GOT3 (cell line): ENCODE results near the gene GPR137B.

ENCODE experiments used
- DNase-seq: peaks from one replicate; lab custom pipeline; 2025; ENCODE audit warnings: mixed read lengths; lab: John Stamatoyannopoulos, UW

The GPR137B gene

DNA sequence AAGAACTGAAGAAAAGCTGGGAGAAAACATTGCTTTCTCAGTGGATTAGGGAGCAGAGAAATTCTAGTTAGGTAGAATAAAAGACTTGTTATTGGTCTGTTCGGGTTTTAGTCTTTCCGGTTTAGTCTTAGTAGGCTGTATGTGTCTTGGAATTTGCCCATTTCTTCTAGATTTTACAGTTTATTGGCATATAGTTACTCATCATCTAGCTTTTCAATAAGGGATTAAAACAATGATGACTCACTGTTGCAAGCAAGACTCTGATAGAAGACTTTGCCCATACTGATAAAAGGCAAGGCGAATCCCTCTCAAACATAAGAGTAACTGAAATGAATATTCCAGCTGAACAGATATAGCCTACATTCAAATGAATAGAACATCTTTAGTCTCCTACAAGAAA lies 62.3 kb downstream of the GPR137B start:
- DNase-seq: no peak

GRCh38 chr1:236206548-236206947 lies 64.2 kb downstream of the GPR137B start:
- no peak for DNase-seq

DNA sequence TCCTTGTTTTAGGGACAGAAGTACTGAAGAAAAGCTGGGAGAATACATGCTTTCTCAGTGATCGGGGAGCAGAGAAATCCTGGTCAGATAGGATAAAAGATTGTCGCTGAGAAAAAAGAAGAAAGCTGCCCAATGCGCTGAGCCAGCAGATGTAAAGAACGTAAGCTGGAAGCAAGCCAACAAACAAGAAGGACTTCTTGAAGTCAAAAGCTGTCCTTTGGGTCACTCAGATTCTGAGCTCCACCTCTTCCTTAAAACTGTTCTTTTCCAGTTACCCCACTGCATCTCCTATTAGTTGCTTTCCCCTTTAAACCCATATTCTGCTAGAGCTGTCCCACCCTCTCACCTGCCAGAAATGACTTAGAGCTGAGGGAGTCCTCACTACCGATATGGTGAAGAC lies 64.8 kb downstream of the GPR137B start:
- DNase-seq: no peak

DNA sequence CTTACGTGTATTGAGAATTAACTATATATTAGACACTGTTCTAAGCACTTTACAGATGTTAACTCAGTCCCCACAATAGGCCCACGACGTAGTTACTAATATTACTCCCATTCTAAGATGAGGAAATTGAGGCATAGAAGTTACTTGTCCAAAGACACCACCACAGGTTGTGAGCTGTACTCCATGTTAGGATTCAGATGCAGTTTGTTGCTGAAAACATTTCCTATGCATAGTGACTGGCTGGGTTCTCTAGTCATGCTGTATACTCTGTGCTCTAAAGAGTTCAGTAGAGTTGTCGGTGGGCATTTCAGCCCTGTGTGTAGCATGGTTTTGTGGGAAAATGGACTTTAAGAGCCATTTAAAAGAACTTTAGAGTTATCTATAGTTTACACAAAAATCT lies 65.2 kb downstream of the GPR137B start:
- DNase-seq: no peak

DNA sequence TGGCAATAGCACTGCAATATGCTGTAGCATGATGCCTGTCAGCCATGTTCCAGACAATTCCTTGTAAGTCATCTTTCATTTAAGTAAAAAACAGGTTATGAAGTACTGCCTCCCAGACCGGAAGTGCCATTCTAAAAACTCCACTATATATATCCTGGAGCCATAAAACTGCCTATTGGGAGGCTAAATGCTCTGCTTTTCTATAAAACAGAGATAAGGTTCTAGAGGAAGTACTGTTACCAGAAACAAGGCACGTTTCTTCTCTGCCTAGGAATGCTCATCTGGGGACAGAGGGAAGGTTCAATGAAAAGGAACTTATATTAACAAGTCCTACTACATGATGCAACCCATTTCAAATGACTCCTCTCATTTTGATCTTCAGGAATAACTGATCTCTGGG lies 66.8 kb downstream of the GPR137B start:
- no peak for DNase-seq

DNA sequence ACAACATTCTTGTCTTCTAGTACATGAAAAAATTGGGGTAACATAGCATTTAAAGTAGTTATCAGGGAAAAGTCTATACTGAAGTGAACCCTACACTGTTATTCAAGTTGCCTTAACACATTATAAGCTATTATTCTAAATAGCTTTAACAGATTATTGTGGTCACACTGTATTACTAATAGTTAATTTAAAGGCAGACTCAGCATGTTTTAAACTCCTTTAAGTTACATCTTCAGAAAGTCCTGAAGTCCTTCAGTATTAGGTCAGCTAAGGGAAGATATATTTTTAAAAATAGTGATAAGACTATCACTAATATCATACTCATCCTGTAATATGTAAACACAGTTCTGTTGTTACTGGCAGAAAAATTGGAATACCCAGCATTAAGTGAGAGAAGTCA lies 67.4 kb downstream of the GPR137B start:
- DNase-seq: no peak

- DNase-seq: no peak
These were observed 69.5 kb downstream of the GPR137B start for GRCh38 chr1:236211815-236212214.

DNA sequence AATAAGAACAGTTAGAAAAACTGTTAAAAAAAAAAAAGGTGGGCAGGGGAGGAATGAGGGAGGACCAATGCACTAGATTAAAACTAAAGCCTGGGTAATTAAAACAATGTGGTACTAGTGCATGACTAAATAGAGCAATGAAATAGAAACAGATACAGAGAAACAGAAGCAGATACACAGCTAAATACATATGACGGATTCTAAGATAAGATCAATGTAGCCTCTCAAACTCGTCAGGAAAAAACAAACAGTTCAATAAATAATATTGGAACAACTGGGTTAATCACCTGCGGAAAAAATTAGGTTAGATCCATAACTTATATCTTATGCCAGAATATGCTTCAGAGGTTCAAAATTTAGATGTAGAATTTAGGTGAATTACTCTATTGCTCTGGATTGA lies 71.2 kb downstream of the GPR137B start:
- DNase-seq: no peak

DNA sequence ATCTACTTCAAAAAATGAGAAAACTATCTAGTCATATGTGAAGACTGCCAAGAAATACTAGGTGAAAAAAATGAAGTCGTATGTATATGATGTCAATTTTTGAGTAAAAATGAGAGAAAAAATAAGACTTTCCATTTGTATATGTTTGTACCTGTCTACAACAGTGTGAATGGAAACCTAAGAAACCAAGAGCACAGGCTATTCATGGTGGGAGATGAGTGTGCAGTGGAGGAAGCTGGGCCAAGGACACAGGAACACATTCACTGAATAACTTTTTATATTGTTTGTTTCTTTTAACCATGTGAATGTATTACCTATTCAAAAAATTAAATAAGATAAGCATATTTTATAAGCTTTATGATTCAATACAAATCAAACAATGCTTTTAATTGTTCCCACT lies 72.4 kb downstream of the GPR137B start:
- no peak for DNase-seq

- DNase-seq: no peak
These were observed 78.1 kb downstream of the GPR137B start for GRCh38 chr1:236220473-236220872.

DNA sequence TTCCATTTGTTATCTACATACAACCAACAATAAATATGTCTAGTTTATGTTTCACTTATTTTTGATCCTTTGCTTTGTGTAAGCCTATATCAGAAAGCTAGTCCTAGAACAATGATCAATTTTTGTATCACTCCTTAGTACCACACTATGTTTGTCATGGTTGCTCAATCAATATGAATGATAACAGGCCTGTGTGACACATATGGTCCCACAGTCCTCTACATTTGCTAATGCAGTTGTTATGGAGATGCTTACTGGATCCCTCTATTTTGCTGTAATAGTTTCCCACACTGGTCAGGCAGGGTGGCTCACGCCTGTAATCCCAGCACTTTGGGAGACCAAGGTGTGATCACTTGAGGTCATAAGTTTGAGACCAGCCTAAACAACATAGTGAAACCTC lies 80.3 kb downstream of the GPR137B start:
- DNase-seq: no peak

DNA sequence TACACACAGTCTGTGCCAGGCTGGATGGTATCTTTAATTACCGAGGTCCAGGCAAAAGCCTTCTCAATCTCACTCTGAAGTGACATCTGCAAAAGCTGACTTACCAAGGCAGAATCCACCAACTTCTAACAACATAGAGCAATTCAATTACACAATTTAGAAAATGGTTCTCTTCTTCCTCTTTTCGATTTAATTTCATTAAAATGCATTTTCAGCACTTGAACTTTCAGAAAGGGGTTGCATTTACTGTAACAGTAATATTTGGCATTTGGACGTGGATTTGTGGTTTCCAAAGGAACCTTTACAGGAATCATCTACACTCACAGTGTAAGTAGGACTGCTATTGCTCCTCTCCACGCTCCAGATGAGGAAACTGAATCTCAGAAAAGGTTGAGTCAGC lies 86.1 kb downstream of the GPR137B start:
- DNase-seq: no peak

- DNase-seq: no peak
These were observed 92.8 kb downstream of the GPR137B start for GRCh38 chr1:236235116-236235515.

DNA sequence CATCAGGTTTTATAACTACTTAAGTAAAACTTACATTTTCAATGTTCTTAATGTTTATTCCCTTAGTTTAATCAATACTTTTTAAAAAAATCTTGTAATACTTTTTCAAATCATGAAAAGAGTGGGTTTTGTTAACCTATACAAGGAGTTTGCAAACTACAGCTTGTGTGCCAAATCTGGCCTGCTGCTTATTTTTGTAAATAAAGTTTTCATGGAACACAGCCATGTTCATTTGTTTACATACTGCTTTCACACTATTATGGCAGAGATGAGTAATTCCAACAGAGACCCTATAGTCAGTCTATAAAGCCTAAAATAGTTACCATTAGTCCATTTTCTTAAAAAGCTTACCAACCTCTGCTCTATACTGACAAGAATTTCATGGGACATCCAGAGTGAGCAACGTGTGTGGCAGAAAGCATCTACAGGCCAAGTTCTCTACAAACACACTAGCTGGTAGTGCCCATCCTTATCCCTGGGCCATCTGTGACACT lies 96.8 kb downstream of the GPR137B start:
- no peak for DNase-seq

DNA sequence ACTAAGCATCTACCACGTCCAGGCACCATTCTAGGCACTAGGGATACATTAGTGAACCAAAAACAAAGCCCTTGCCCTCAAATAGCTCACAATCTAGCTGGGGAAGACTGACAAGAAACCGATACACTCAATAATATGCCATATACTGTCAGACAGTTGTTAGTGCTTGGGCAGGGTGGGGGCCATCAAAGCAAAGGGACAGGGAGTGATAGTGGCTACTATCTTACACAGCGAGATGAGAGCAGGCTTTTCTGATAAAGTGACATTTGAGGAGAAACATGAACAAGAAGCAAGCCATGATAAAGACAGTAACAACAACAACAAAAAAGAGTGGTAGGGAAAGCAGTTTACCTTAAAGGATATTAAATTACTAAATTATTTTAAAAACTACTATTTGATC lies 98.3 kb downstream of the GPR137B start:
- DNase-seq: no peak

- no peak for DNase-seq
These were observed 100.2 kb downstream of the GPR137B start for GRCh38 chr1:236242568-236242967.

- no peak for DNase-seq
These were observed 104.9 kb downstream of the GPR137B start for GRCh38 chr1:236247286-236247685.

GRCh38 chr1:236251587-236251986 lies 109.2 kb downstream of the GPR137B start:
- no peak for DNase-seq

DNA sequence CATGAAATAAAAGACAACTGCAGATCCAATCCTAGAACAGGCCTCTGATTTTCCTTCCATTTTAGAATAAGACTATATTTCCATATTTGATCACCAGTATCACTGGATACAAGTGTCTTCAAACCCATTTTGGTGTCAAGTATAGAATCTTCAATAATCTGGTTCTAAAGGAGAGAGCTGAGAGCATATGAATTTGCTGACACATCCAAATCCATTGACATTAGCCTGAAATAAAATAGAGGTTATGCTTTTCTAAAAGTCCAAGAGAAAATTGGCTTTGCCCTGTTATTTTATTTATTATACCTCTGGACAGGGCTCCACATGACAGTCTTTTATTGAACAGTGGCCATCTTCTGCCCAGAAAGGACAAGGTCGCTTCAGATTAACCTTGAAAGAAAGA lies 110.8 kb downstream of the GPR137B start:
- DNase-seq: no peak

DNA sequence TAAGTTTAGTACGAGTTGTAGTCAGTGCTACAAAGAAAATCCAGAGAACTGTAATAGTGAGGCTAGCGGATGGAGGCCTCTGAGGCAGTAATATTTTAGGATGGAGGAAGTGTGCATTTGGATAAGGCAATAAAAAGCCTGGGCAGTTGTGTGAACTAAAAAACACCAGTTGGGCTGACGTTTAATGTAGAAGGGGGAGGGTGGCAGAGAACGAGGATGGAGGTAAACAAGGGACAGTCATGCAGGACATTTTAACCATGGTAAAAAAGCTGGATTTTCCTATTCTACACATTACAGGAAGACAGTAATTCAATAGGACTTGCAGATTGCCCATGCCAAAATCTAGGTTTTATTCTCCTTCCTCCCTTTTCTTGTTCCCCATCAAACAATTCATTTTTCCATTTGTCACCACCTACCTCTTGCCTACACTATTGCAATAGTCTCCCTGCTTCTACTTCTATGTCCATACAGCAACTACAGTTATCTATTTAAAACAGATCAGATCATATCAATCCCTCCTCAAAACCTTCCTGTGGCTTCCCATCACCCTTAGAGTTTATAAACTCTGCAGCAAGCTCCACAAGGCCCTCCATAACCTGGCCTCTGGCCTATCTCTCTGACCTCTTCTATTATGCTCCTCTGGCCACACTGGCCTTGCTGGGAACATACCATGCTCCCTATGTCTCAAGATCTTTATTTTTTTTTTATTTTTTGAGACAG lies 111.7 kb downstream of the GPR137B start:
- no peak for DNase-seq

GRCh38 chr1:236257216-236257615 lies 114.9 kb downstream of the GPR137B start:
- no peak for DNase-seq

DNA sequence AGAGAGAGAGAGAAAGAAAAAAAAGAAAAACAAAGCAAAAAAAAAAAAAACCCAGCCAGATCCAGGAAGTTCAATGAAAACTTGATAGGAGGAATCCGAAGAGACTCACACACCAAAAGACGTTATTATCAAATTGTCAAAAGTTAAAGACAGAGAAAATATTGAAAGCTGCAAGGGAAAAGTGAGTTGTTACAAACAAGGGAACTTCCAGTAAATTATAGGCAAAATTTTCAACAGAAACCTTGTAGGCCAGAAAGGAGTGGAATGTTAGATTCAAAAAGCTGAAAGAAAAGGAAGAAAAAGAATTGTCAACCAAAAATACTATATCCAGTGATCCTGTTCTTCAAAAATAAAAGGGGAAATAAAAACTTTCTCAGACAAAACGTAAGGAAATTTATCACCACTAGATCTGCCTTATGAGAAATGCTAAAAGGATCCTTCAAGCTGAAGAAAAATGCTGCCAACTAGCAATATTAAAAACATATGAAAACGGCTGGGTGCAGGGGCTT lies 115.8 kb downstream of the GPR137B start:
- DNase-seq: no peak
